ENCODE data around the gene ITPRID2. TPM values are rescaled to one million over a fixed set of nuclear protein-coding genes. Genes with fewer than 3 reads are reported as not detected.

The ITPRID2 gene
- total and polyA plus RNA-seq, 7 donors: 31.6 to 73.3 (median 56.4) TPM

- DNase-seq (no peak), ATAC-seq (no peak)
- H3K27ac ChIP-seq: no peak overlapping the region
- intact Hi-C loops (cut with DNase I): no loop called here
- 93 to 97% (median 96%) methylated on average over 1 of the region's 1 CpG for WGBS, 3 donors
- no peaks in the 10 kb centered on the region for H3K9me3 ChIP-seq
- H3K4me1 ChIP-seq: no peaks in the 10 kb centered on the region
- H3K27me3 ChIP-seq (ENCODE audit: insufficient read depth in 3 of 3, low read length in 2 of 3): no peaks in the 10 kb centered on the region
- no peak overlapping the region for H3K4me3 ChIP-seq
- H3K36me3 ChIP-seq (ENCODE audit: insufficient read depth in 1 of 2, low read depth in 1 of 2): peaks cover 0 to 81% of the 10 kb centered on the region in 2 donors
- no peak for TF ChIP-seq CTCF (IDR thresholded peaks at IDR 0.05)
Observed at GRCh38 chr2:181923121-181923520, 31.6 kb downstream of the ITPRID2 start.

GRCh38 chr2:181924336-181924735, 32.8 kb downstream of the ITPRID2 start:
- TF ChIP-seq CTCF (IDR thresholded peaks at IDR 0.05): no peak
- no peak overlapping the region for H3K27ac ChIP-seq
- H3K9me3 ChIP-seq: no peaks in the 10 kb centered on the region
- ATAC-seq (no peak), DNase-seq (no peak)
- H3K4me1 ChIP-seq: no peaks in the 10 kb centered on the region
- intact Hi-C loops (cut with DNase I): no loop called here
- no peak overlapping the region for H3K4me3 ChIP-seq
- WGBS, 3 donors: 50 to 61% (median 54%) methylated on average over 2 of the region's 2 CpGs
- H3K36me3 ChIP-seq (ENCODE audit: insufficient read depth in 1 of 2, low read depth in 1 of 2): peaks cover 0 to 74% of the 10 kb centered on the region in 2 donors
- no peaks in the 10 kb centered on the region for H3K27me3 ChIP-seq (ENCODE audit: insufficient read depth in 3 of 3, low read length in 2 of 3)

- Histone ChIP-seq H3K9me3 (no peaks in the 10 kb centered on the region), H3K27me3 (ENCODE audit: insufficient read depth in 3 of 3, low read length in 2 of 3) (no peaks in the 10 kb centered on the region), H3K4me1 (no peaks in the 10 kb centered on the region), H3K27ac (no peak overlapping the region), H3K4me3 (no peak overlapping the region), H3K36me3 (ENCODE audit: insufficient read depth in 1 of 2, low read depth in 1 of 2) (peaks cover 0 to 13% of the 10 kb centered on the region in 2 donors)
- no peak for TF ChIP-seq CTCF (IDR thresholded peaks at IDR 0.05)
- ATAC-seq (no peak), DNase-seq (no peak)
- intact Hi-C loops (cut with DNase I): no loop called here
- 90 to 95% (median 91%) methylated on average over 5 of the region's 5 CpGs for WGBS, 3 donors
Observed at GRCh38 chr2:181934694-181935093, 43.2 kb downstream of the ITPRID2 start.

GRCh38 chr2:181937473-181937872, 45.9 kb downstream of the ITPRID2 start:
- Histone ChIP-seq H3K4me3 (no peak overlapping the region), H3K27me3 (ENCODE audit: insufficient read depth in 3 of 3, low read length in 2 of 3) (no peaks in the 10 kb centered on the region), H3K36me3 (ENCODE audit: insufficient read depth in 1 of 2, low read depth in 1 of 2) (no peaks in the 10 kb centered on the region), H3K9me3 (no peaks in the 10 kb centered on the region), H3K4me1 (no peaks in the 10 kb centered on the region), H3K27ac (no peak overlapping the region)
- DNase-seq: no peak
- 27 to 30% (median 28%) methylated on average over 2 of the region's 2 CpGs for WGBS, 3 donors
- ATAC-seq: no peak
- intact Hi-C loops (cut with DNase I): no loop called here
- TF ChIP-seq CTCF (IDR thresholded peaks at IDR 0.05): no peak

GRCh38 chr2:181943411-181944124, 52.0 kb downstream of the ITPRID2 start:
- WGBS, 3 donors: 91 to 93% (median 93%) methylated on average over 2 of the region's 2 CpGs
- no peak for DNase-seq
- ATAC-seq: no peak

More at GRCh38 chr2:181943411-181944124, 52.0 kb downstream of the ITPRID2 start:
- Histone ChIP-seq H3K27me3 (ENCODE audit: insufficient read depth in 3 of 3, low read length in 2 of 3) (no peaks in the 10 kb centered on the region), H3K27ac (no peak overlapping the region), H3K36me3 (ENCODE audit: insufficient read depth in 1 of 2, low read depth in 1 of 2) (no peaks in the 10 kb centered on the region), H3K4me1 (no peaks in the 10 kb centered on the region), H3K9me3 (no peaks in the 10 kb centered on the region), H3K4me3 (no peak overlapping the region)
- intact Hi-C loops (cut with DNase I): no loop called here
- no peak for TF ChIP-seq CTCF (IDR thresholded peaks at IDR 0.05)
